ENCODE measurements around the gene TSEN2.

The TSEN2 gene

DNA sequence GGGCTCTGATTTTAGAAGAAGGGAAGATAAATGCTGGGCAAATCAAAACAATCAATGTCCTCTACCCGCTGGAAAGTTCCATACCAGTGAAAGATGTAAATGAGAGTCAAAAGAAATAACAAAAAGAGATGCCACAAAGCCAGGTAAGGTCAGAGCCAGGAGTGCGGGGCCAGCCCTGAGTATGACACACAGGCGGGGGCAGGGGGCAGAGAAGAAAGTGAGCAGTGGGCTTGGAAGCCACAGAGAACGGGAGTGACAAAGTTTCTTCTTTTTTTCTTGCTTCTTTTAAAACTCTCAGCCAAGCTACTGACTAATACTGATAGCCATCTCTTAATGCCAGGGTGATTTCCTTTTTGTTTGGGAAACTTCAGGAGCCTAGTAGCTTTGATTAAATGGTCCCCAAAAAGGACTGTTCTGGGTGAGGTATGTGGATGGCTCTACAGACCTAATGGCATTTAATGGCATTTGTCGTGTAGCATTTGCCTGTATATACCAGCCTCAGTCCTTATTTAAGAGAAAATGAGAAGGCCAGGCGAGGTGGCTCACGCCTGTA, 23.1 kb upstream of the TSEN2 start:
- TF ChIP-seq, protein P1, sequence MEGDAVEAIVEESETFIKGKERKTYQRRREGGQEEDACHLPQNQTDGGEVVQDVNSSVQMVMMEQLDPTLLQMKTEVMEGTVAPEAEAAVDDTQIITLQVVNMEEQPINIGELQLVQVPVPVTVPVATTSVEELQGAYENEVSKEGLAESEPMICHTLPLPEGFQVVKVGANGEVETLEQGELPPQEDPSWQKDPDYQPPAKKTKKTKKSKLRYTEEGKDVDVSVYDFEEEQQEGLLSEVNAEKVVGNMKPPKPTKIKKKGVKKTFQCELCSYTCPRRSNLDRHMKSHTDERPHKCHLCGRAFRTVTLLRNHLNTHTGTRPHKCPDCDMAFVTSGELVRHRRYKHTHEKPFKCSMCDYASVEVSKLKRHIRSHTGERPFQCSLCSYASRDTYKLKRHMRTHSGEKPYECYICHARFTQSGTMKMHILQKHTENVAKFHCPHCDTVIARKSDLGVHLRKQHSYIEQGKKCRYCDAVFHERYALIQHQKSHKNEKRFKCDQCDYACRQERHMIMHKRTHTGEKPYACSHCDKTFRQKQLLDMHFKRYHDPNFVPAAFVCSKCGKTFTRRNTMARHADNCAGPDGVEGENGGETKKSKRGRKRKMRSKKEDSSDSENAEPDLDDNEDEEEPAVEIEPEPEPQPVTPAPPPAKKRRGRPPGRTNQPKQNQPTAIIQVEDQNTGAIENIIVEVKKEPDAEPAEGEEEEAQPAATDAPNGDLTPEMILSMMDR (conservative IDR thresholded peaks at IDR 0.05; ENCODE audit: low read length): no peak
- no peak for DNase-seq (ENCODE audit: low read depth)
- no peak overlapping the region for H3K4me3 ChIP-seq (ENCODE audit: low read length)

DNA sequence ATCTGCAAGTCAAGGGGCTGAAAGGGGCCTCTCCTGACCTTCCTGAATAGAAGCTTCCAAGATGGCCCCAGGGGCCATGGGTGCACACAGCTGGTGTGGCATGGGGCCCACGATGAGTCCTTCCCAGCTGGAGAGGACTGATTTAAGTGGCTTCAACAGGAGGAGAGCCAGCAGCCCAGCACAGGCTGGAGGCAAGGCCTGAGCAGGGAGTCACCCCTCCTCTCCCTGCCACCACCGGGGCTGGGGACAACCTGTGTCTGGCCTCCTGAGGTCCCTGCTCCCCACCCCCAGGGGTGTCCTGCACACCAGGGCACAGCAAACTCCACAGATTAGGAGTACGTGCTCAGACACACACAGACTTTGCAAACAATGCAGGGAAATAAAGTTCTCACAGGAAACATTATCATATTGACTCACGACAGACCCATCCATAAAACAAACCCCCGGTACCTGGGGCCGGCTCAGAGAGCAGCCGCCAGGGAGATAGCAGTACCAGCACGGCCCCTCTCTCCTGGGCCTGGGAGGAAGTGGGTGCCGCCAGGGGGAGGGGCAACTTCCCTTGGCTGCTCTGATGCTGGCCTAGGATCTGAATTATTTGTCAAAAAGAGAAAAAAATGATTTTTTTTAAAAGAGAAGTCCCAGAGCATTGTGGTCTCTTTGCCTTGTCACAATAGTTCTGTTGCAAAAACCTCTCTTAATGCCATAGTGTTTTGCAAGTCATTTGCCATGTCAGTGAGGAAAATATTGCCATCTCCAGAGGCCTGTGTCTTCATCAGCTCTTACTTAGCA, 21.9 kb upstream of the TSEN2 start:
- DNase-seq (ENCODE audit: low read depth): no peak
- TF ChIP-seq, protein P1 (conservative IDR thresholded peaks at IDR 0.05; ENCODE audit: low read length): no peak
- no peak overlapping the region for H3K4me3 ChIP-seq (ENCODE audit: low read length)

DNA sequence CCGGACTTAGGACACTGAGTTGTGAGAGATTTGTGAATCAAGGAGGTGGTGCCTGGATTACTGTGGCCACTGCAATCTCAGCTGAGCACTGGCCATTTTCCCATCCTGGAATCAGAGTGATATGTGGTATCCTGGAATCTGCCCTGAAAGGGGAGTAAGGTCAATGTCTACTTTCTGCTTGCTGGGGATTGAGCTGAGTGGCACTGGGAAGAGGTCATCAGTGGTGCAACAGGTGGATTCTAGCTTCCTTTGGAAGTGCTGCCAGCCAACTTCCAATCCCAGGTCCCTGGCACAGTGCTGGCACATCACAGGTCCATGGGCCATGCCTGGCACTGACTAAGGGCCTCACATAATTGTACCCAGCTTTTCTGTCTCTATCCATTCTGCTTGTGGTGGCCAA, 20.6 kb upstream of the TSEN2 start:
- TF ChIP-seq, protein P1 (conservative IDR thresholded peaks at IDR 0.05; ENCODE audit: low read length): no peak
- DNase-seq (ENCODE audit: low read depth): no peak
- no peak overlapping the region for H3K4me3 ChIP-seq (ENCODE audit: low read length)

DNA sequence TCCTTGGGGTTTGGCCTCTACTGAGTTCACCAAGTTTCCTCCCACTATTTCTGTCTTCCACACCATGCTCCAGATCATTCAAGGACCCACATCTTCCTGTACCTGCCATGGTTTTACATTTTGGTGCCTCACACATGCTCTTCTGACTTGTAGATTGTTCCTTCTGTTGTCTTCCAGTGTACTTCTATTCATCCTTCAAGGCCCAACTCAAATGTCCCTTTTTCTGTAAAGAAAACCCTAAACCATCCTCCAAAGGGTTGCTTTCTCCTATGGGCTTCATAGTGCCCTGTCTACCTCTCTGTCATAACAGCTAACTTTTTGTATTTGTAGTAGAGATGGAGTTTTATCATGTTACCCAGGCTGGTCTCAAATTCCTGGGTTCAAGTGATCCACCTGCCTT, 20.1 kb upstream of the TSEN2 start:
- no peak for DNase-seq (ENCODE audit: low read depth)
- TF ChIP-seq, protein P1 (conservative IDR thresholded peaks at IDR 0.05; ENCODE audit: low read length): no peak
- no peak overlapping the region for H3K4me3 ChIP-seq (ENCODE audit: low read length)

DNA sequence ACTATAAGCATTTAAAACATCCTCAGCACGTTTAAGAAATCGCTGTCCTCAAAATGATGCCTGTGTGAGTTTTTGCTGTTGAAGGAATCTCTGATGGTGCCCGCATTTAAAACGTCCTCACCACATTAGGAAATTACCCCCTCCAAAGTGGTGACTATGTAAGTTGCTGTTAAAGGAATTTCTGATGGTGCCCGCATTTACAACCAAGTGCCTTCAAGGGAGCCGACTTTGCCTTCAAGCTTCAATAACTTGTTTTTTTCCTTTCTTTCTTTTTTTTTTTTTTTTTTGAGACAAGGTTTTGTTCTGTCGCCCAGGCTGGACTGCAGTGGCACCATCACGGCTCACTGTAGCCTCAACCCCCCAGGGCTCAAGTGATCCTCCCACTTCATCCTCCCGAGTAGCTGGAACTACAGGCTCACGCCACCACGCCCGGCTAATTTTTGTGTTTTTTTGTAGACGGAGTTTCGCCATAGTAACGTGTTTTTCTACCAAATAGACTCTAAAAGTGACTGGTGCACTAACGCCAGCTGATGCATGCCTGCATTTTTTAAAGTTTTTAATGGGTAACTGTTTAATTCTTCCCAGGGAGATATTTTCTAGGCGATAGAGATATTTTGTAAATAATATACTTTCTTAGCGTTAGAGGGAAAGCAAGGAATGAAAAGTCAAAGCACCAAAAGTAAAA, 19.0 kb upstream of the TSEN2 start:
- DNase-seq (ENCODE audit: low read depth): no peak
- H3K4me3 ChIP-seq (ENCODE audit: low read length): no peak overlapping the region
- TF ChIP-seq, protein P1 (conservative IDR thresholded peaks at IDR 0.05; ENCODE audit: low read length): no peak

DNA sequence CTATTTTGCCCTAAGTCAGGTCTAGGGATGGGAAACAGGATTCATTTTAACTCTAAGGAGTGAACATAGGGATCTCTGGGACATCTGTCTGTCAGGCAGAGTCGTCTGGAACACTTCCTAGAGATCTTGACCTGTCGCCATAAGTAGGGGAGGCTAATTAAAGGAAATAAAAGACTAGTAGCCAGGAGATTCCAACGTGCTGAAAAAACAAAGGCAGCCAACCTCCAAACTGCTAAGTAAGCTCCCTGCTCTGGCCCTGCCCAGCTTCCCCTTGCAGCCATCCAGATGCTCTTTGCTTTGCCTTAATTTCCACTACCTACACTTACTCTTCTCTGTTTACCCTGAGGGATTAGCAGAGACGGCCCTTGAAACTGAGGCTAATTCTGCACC, 18.4 kb upstream of the TSEN2 start:
- H3K4me3 ChIP-seq (ENCODE audit: low read length): no peak overlapping the region
- DNase-seq (ENCODE audit: low read depth): no peak
- TF ChIP-seq, protein P1 (conservative IDR thresholded peaks at IDR 0.05; ENCODE audit: low read length): no peak
